ENCODE results near the gene NPHS1.

NPHS1 gene

GRCh38 chr19:35856546-35857149 lies 4.3 kb upstream of the NPHS1 start, which contains the start of gene KIRREL2:
KIRREL2 (plus strand) TSS chr19:35856911; CDS start chr19:35857120, 209 bp downstream.
- H3K4me3 ChIP-seq (ENCODE audit: low read length): peak within 1 kb of the TSS; percentile 47
- no peak for DNase-seq (ENCODE audit: low read depth)
- TF ChIP-seq CTCF (conservative IDR thresholded peaks at IDR 0.05; ENCODE audit: low read length): no peak

- no peak for TF ChIP-seq CTCF (conservative IDR thresholded peaks at IDR 0.05; ENCODE audit: low read length)
- DNase-seq (ENCODE audit: low read depth): no peak
- H3K4me3 ChIP-seq (ENCODE audit: low read length): no peak overlapping the region
Observed at GRCh38 chr19:35853038-35853756, 893 bp upstream of the NPHS1 start.

GRCh38 chr19:35851213-35852028 lies 883 bp downstream of the NPHS1 start:
- TF ChIP-seq CTCF (conservative IDR thresholded peaks at IDR 0.05; ENCODE audit: low read length): no peak
- no peak for DNase-seq (ENCODE audit: low read depth)
- no peak overlapping the region for H3K4me3 ChIP-seq (ENCODE audit: low read length)

- no peak for TF ChIP-seq CTCF (conservative IDR thresholded peaks at IDR 0.05; ENCODE audit: low read length)
- no peak for DNase-seq (ENCODE audit: low read depth)
- no peak overlapping the region for H3K4me3 ChIP-seq (ENCODE audit: low read length)
Observed at GRCh38 chr19:35848919-35849505, 3.3 kb downstream of the NPHS1 start.

- no peak for TF ChIP-seq CTCF (conservative IDR thresholded peaks at IDR 0.05; ENCODE audit: low read length)
- H3K4me3 ChIP-seq (ENCODE audit: low read length): no peak overlapping the region
- DNase-seq (ENCODE audit: low read depth): no peak
Observed at GRCh38 chr19:35848486-35848885, 3.8 kb downstream of the NPHS1 start.

GRCh38 chr19:35847911-35848310 lies 4.4 kb downstream of the NPHS1 start:
- no peak for TF ChIP-seq CTCF (conservative IDR thresholded peaks at IDR 0.05; ENCODE audit: low read length)
- DNase-seq (ENCODE audit: low read depth): no peak
- H3K4me3 ChIP-seq (ENCODE audit: low read length): no peak overlapping the region

Data from AG10803 (cell line).